Measurements from ENCODE around the gene SPAG7. TPM values are rescaled to one million over a fixed set of nuclear protein-coding genes. Genes with fewer than 3 reads are reported as not detected.

SPAG7 gene
- total RNA-seq, 6 experiments from 2014 or later, result 59.4 to 76.9 (median 65.6) TPM

- Mint-ChIP-seq H3K36me3 (ENCODE audit: low read depth) (peaks cover 30% of the 10 kb centered on the region), H3K27ac (peak overlapping the region; percentile 26; the same call in 1 of the 2 replicates), H3K4me3 (peak overlapping the region; percentile 88), H3K9me3 (no peaks in the 10 kb centered on the region), H3K27me3 (ENCODE audit: insufficient read depth) (no peaks in the 10 kb centered on the region), H3K4me1 (ENCODE audit: low read depth) (peaks cover 23% of the 10 kb centered on the region)
- no peak for DNase-seq
- no peak for TF ChIP-seq CTCF (IDR thresholded peaks at IDR 0.05)
These were observed 32.6 kb upstream of the SPAG7 start for GRCh38 chr17:5000237-5000639.

- Mint-ChIP-seq H3K27ac (peak overlapping the region; percentile 26; the same call in 1 of the 2 replicates), H3K27me3 (ENCODE audit: insufficient read depth) (no peaks in the 10 kb centered on the region), H3K9me3 (no peaks in the 10 kb centered on the region), H3K4me3 (peak overlapping the region; percentile 88), H3K36me3 (ENCODE audit: low read depth) (peaks cover 23% of the 10 kb centered on the region), H3K4me1 (ENCODE audit: low read depth) (peaks cover 23% of the 10 kb centered on the region)
- TF ChIP-seq CTCF (IDR thresholded peaks at IDR 0.05), result no peak
- DNase-seq, result no peak
These were observed 31.9 kb upstream of the SPAG7 start for GRCh38 chr17:4999430-5000093.

- Mint-ChIP-seq H3K4me1 (ENCODE audit: low read depth) (peaks cover 23% of the 10 kb centered on the region), H3K36me3 (ENCODE audit: low read depth) (peaks cover 17% of the 10 kb centered on the region), H3K27ac (peak overlapping the region; percentile 20), H3K9me3 (no peaks in the 10 kb centered on the region), H3K27me3 (ENCODE audit: insufficient read depth) (0 out of 2 replicates have a peak, but pooled peaks cover 2% of the 10 kb centered on the region), H3K4me3 (peak overlapping the region; percentile 88)
- no peak for DNase-seq
- no peak for TF ChIP-seq CTCF (IDR thresholded peaks at IDR 0.05)
These were observed 31.3 kb upstream of the SPAG7 start for GRCh38 chr17:4998732-4999429.

GRCh38 chr17:4998027-4998731, 30.6 kb upstream of the SPAG7 start:
- Mint-ChIP-seq H3K9me3 (no peaks in the 10 kb centered on the region), H3K4me1 (ENCODE audit: low read depth) (peaks cover 23% of the 10 kb centered on the region), H3K27me3 (ENCODE audit: insufficient read depth) (0 out of 2 replicates have a peak, but pooled peaks cover 2% of the 10 kb centered on the region), H3K4me3 (peak overlapping the region; percentile 88), H3K36me3 (ENCODE audit: low read depth) (peaks cover 11% of the 10 kb centered on the region), H3K27ac (peak overlapping the region; percentile 20)
- TF ChIP-seq CTCF (IDR thresholded peaks at IDR 0.05), result no peak
- DNase-seq, result no peak

GRCh38 chr17:4997302-4998026, 29.8 kb upstream of the SPAG7 start, which contains the start of the genes INCA1 and KIF1C:
Gene INCA1 (minus strand): TSS chr17:4997522. CDS start chr17:4994437, 3,085 bp downstream.
Gene KIF1C (plus strand): TSS chr17:4997950. CDS start chr17:5000247, 2,297 bp downstream.
- Mint-ChIP-seq H3K36me3 (ENCODE audit: low read depth) (peaks cover 11% of the 10 kb centered on the region), H3K4me1 (ENCODE audit: low read depth) (peaks cover 23% of the 10 kb centered on the region), H3K27ac (peak within 1 kb of the TSS; percentile 20), H3K9me3 (no peaks in the 10 kb centered on the region), H3K27me3 (ENCODE audit: insufficient read depth) (0 out of 2 replicates have a peak, but pooled peaks cover 2% of the 10 kb centered on the region), H3K4me3 (peak within 1 kb of the TSS; percentile 88)
- TF ChIP-seq CTCF (IDR thresholded peaks at IDR 0.05), result peak; percentile 18; the same call in 1 of the 2 replicates
- peak; percentile 81 for DNase-seq
